Effector memory CD4-positive, alpha-beta T cell (primary cell): ENCODE measurements around the gene SMAD9.
A peak's percentile ranks its signal among the peaks of the same experiment; 100 is the strongest.

Experiments
- DNase-seq, 3 donors: peaks; one replicate each; pipeline ENCODE4 v3.0.0-alpha.2; 2020
- H3K27ac ChIP-seq: 2 replicates; pipeline ENCODE4 v1.7.0; 2013; ENCODE audit warnings: mild to moderate bottlenecking, low read length, moderate library complexity; ENCODE audit not compliant: insufficient read depth, poor library complexity, severe bottlenecking
- H3K27me3 ChIP-seq: replicated peaks from 2 replicates; pipeline ENCODE4 v1.7.0; 2013; ENCODE audit warnings: mild to moderate bottlenecking, low read length; ENCODE audit not compliant: insufficient read depth, control insufficient read depth, poor library complexity, severe bottlenecking
- H3K36me3 ChIP-seq: 2 replicates; pipeline ENCODE4 v1.7.0; 2013; ENCODE audit warnings: mild to moderate bottlenecking, low read length, moderate library complexity; ENCODE audit not compliant: control insufficient read depth, insufficient read depth
- H3K4me1 ChIP-seq: 2 replicates; pipeline ENCODE4 v1.7.0; 2013; ENCODE audit warnings: low read length, mild to moderate bottlenecking; ENCODE audit not compliant: control insufficient read depth, insufficient read depth, poor library complexity, severe bottlenecking
- H3K4me3 ChIP-seq: 2 replicates; pipeline ENCODE4 v1.7.0; 2013; ENCODE audit warnings: low read length, low read depth, mild to moderate bottlenecking; ENCODE audit not compliant: insufficient read depth, poor library complexity, severe bottlenecking
- H3K9me3 ChIP-seq: 2 replicates; pipeline ENCODE4 v1.7.0; 2013; ENCODE audit warnings: mild to moderate bottlenecking, low read length, moderate library complexity; ENCODE audit not compliant: control insufficient read depth

SMAD9 gene

GRCh38 chr13:36822785-36823184 is 97.3 kb downstream of the SMAD9 start:
- H3K27ac ChIP-seq: no peak overlapping the region
- no peak overlapping the region for H3K4me3 ChIP-seq
- H3K9me3 ChIP-seq: no peaks in the 10 kb centered on the region
- no peaks in the 10 kb centered on the region for H3K27me3 ChIP-seq
- peaks cover 11% of the 10 kb centered on the region for H3K36me3 ChIP-seq
- H3K4me1 ChIP-seq: peaks cover 10% of the 10 kb centered on the region
- DNase-seq: no peak

DNA sequence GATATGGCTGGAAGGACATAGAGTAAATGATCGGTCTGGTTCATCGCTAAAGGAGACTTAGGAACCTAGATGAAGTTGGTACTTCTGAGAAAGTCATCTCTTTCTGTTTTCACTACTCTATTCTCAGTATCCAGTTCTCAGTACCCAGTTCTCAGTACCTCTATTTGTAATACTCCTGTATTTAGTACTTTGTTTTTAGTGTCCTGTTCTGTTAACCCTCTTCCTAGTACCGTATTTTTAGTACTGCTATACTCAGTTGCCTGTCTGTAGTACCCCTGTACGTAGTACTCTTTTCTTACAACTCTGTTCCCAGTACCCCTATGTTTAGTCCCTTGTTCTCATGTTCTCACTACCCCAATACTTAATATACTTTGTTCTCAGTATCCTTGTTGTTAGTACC is 99.8 kb downstream of the SMAD9 start:
- Histone ChIP-seq H3K4me3 (peak overlapping the region; percentile 94), H3K4me1 (peaks cover 10% of the 10 kb centered on the region), H3K27ac (no peak overlapping the region), H3K9me3 (no peaks in the 10 kb centered on the region), H3K27me3 (no peaks in the 10 kb centered on the region), H3K36me3 (peaks cover 5% of the 10 kb centered on the region)
- no peak for DNase-seq

- DNase-seq: peak in 2 of 3 donors; percentile 2 to 13
- H3K4me1 ChIP-seq: peaks cover 10% of the 10 kb centered on the region
Observed at GRCh38 chr13:36819739-36820090, 100.3 kb downstream of the SMAD9 start.

DNA sequence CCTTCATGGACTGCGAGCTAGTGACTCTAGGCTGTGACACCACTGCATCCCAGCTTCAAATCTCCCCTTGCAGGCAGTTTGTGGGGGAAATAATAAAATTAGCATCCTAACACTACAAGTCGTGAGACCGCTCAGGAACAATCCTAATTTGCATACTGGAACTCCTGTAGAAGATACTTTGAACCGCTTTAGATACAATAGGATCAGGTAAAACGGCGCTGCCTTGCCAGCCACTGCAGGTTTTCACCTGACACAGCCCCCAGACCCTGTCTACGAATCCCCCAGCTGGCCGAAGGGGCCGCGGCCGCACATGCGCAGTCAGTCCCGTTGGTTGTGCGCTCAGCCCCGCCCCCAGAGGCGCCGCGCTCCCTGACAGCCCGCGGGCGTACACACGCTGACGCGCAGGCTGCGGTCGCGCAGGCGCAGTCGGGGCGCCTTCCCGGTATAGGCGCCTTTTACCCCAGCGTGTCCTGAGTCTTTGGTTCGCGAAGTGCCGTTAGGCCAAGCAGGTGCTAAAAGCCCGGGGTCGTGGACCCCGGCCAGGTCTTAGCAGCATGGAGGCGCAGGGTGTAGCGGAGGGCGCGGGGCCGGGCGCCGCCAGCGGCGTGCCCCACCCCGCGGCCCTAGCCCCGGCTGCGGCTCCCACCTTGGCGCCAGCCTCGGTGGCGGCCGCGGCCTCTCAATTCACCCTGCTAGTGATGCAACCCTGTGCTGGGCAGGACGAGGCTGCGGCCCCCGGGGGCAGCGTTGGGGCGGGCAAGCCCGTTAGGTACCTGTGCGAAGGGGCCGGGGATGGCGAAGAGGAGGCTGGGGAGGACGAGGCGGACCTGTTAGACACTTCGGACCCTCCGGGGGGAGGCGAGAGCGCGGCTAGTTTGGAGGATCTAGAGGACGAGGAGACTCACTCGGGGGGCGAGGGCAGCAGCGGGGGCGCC is 101.0 kb downstream of the SMAD9 start, which contains the start of gene RFXAP:
TSS of gene RFXAP (plus strand) at position 419 of the 935 bp plus-strand sequence. CDS start at position 555, 136 bp downstream.
- Histone ChIP-seq H3K4me1 (peaks cover 10% of the 10 kb centered on the region), H3K9me3 (no peaks in the 10 kb centered on the region), H3K27me3 (no peaks in the 10 kb centered on the region), H3K27ac (peak within 1 kb of the TSS; percentile 79), H3K36me3 (no peaks in the 10 kb centered on the region), H3K4me3 (peak within 1 kb of the TSS; percentile 94)
- DNase-seq: peak; percentile 82 to 88 (median 82)

More at GRCh38 chr13:36819739-36820090, 100.3 kb downstream of the SMAD9 start:
- Histone ChIP-seq H3K27me3 (no peaks in the 10 kb centered on the region), H3K27ac (peak overlapping the region; percentile 79), H3K9me3 (no peaks in the 10 kb centered on the region), H3K4me3 (peak overlapping the region; percentile 94), H3K36me3 (no peaks in the 10 kb centered on the region)

DNA sequence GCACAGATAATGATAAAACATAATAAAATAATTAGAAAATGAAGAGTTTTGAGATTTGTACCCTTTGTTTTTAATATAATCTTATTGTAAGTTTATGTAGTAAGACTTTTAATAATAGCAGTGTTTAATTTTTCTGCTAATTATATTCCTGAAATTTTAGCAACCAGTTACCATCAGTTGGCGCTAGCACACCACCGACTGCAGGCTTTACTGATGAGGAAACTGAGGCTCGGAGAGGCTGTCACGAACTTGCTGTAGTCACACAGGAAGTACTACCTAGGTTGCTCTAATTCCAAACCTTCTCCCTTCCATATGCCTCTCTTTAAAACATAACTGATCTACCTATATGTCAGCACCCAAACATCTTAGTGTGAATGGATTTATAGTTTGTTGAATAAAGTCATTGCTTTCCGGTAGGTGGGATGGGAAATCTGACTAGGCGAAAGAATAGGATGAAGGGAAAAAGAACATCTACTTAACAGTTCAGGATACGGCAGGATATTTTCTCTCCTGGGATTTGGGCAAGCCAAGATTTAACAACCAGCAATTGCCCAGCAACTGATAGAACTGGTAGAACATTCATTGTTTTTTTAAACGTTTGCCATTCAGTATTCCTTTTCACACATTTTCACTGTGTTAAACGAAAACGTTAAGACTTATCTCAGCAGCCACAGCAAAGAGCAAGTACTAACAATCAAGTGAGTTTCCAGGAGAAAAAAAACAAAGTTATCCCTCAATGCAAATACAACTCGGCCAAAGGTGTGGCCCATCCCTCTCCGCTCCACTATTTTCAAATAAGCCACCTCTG is 101.8 kb downstream of the SMAD9 start:
- no peak for DNase-seq
- Histone ChIP-seq H3K27me3 (no peaks in the 10 kb centered on the region), H3K27ac (peak overlapping the region; percentile 79), H3K4me3 (peak overlapping the region; percentile 94), H3K9me3 (no peaks in the 10 kb centered on the region), H3K36me3 (no peaks in the 10 kb centered on the region), H3K4me1 (peaks cover 10% of the 10 kb centered on the region)

DNA sequence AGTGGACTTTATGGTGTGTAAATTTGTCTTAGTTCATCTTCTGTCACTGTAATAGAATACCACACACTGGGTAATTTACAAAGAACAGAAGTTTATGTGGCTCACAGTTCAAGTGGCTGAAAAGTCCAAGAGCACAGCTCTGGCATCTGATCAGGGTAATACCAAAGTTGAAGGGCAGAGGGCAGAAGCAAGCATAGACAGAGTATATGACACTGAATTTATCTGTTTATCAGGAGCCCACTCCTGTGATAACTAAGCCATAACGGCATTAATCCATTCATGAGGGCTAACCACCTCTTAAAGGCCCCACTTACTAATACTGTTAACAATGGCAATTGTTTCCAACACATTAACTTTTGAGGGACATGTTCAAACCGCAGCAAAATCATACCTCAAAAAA is 105.0 kb downstream of the SMAD9 start:
- no peaks in the 10 kb centered on the region for H3K9me3 ChIP-seq
- no peak overlapping the region for H3K4me3 ChIP-seq
- DNase-seq: no peak
- no peaks in the 10 kb centered on the region for H3K36me3 ChIP-seq
- no peak overlapping the region for H3K27ac ChIP-seq
- H3K4me1 ChIP-seq: no peaks in the 10 kb centered on the region
- H3K27me3 ChIP-seq: no peaks in the 10 kb centered on the region

DNA sequence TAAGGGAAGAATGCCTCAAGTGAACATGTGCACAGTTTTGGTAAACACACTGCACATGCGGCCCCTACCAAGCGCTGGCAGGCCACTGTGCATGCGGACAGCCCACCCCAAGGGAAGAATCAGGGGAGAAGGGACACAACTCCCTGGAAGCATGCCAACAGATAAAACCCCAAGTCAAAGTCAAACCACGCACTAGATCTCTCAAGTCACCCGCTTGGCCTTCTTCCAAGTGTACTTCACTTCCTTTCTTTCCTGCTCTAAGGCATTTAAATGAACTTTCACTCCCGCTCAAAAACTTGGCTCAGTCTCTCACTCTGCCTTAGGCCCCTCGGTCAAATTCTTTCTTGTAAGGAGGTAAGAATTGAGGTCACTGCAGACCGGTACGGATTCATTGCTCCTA is 105.6 kb downstream of the SMAD9 start:
- no peak overlapping the region for H3K27ac ChIP-seq
- no peak overlapping the region for H3K4me3 ChIP-seq
- no peak for DNase-seq
- H3K27me3 ChIP-seq: no peaks in the 10 kb centered on the region
- no peaks in the 10 kb centered on the region for H3K36me3 ChIP-seq
- no peaks in the 10 kb centered on the region for H3K4me1 ChIP-seq
- H3K9me3 ChIP-seq: no peaks in the 10 kb centered on the region

DNA sequence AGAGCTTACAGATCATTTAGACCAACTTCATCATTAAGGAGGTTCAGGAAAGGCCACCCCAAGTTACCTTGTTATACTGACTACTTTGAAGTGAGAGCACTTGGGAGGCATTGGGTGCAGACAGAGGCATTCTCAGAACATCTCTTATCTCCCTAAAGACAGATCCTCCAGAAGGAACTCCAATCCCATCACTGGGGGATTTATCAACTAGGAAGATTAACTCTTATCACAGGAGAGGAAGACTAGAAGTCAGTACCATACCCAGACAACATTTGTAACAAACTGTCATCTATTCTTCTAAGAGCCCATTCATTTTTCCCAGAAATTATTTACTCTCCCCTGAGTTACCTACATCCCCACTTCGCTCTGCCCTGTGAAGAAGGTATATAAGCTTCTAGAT is 106.8 kb downstream of the SMAD9 start:
- Histone ChIP-seq H3K4me1 (no peaks in the 10 kb centered on the region), H3K36me3 (no peaks in the 10 kb centered on the region), H3K4me3 (no peak overlapping the region), H3K27ac (no peak overlapping the region), H3K27me3 (no peaks in the 10 kb centered on the region), H3K9me3 (no peaks in the 10 kb centered on the region)
- no peak for DNase-seq

GRCh38 chr13:36807616-36808015 is 112.4 kb downstream of the SMAD9 start:
- no peaks in the 10 kb centered on the region for H3K36me3 ChIP-seq
- H3K4me1 ChIP-seq: no peaks in the 10 kb centered on the region
- DNase-seq: no peak
- peaks cover 4% of the 10 kb centered on the region for H3K27me3 ChIP-seq
- no peaks in the 10 kb centered on the region for H3K9me3 ChIP-seq
- H3K4me3 ChIP-seq: no peak overlapping the region
- no peak overlapping the region for H3K27ac ChIP-seq

DNA sequence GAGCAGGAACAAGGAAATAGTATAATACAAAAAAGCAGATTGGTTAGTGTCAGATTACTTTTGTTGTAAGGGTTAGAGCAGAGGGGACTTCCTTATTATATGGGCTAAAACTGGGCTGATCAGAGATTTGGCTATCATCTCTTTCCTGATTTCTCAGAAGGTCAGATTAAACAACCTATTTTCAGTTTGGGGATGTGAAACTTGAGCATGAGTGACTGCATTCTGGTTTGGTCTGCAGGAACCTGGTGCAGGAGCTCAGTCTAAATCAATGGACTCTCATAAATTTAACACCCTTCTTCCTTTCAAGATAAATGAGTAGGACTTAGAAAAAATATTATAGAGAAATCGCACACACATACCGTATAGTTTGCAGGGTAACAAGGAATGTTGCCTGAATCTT is 113.9 kb downstream of the SMAD9 start:
- Histone ChIP-seq H3K36me3 (no peaks in the 10 kb centered on the region), H3K27ac (no peak overlapping the region), H3K4me3 (no peak overlapping the region), H3K4me1 (no peaks in the 10 kb centered on the region), H3K27me3 (peaks cover 4% of the 10 kb centered on the region), H3K9me3 (no peaks in the 10 kb centered on the region)
- DNase-seq: no peak
